ENCODE data around the gene CCDC63.

Gene CCDC63

DNA sequence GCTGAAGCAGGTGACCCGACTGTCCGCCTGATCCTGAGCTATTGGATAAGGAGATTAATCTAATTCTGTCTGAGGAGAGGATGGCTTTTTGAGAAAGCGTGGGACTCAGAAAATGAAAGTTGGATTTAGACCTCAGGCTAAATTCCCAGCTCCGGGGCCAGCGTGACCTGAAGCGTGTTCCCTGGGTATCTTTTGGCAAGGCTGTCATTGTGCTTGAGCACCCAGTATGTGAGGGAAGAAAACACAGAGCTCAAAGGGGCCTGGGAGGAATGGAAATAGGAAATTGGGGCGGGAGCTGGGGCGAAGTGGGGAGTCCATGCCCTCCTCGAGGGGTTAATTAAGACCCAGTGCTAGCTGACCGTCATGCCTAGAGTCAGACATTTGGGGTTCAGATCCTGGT, 17.5 kb upstream of the CCDC63 start:
- DNase-seq (ENCODE audit: low spot score): no peak
- TF ChIP-seq, protein P1, sequence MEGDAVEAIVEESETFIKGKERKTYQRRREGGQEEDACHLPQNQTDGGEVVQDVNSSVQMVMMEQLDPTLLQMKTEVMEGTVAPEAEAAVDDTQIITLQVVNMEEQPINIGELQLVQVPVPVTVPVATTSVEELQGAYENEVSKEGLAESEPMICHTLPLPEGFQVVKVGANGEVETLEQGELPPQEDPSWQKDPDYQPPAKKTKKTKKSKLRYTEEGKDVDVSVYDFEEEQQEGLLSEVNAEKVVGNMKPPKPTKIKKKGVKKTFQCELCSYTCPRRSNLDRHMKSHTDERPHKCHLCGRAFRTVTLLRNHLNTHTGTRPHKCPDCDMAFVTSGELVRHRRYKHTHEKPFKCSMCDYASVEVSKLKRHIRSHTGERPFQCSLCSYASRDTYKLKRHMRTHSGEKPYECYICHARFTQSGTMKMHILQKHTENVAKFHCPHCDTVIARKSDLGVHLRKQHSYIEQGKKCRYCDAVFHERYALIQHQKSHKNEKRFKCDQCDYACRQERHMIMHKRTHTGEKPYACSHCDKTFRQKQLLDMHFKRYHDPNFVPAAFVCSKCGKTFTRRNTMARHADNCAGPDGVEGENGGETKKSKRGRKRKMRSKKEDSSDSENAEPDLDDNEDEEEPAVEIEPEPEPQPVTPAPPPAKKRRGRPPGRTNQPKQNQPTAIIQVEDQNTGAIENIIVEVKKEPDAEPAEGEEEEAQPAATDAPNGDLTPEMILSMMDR (IDR thresholded peaks at IDR 0.05; ENCODE audit: borderline replicate concordance, control extremely low read depth, extremely low read depth, insufficient read depth, missing control alignments): no peak
- in situ Hi-C loops (cut with MboI; ENCODE audit: low sequenced_read_pairs, unreplicated experiment): loop anchor here (5.0 kb wide), 1 partner anchor 117 kb away; no protein-coding TSS in a partner anchor

DNA sequence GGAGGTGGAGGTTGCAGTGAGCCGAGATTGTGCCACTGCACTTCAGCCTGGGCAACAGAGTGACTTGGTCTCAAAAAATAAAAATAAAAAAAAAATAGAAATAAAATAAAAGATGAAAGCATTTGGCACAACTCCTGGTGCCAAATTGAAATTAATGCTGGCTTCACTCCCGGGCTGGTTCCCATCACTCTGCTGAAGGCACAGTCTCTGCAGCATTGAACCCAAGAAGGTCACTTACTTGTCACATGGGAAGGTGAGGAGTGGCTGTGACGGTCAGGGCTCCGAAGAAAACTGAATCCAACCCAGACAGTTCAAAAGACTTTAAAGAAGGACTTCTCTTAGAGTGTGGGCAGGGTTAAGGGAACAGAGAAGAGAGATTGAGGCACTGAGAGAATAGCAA, 10.5 kb upstream of the CCDC63 start:
- in situ Hi-C loops (cut with MboI; ENCODE audit: low sequenced_read_pairs, unreplicated experiment): no loop called here
- no peak for DNase-seq (ENCODE audit: low spot score)
- TF ChIP-seq, protein P1 (IDR thresholded peaks at IDR 0.05; ENCODE audit: borderline replicate concordance, control extremely low read depth, extremely low read depth, insufficient read depth, missing control alignments): no peak

DNA sequence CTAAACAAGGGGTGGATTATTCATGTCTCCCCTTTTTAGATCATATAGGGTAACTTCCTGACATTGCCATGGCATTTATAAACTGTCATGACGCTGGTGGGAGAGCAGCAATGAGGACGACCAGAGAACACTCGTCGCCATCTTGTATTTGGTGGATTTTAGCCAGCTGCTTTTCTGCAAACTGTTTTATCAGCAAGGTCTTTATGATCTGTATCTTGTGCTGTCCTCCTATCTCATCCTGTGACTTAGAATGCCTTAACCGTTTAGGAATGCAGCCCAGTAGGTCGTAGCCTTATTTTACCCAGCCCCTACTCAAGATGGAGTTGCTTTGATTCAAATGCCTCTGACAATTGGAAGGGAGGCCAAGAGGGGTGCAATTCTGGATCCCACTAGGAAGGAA, 5.8 kb upstream of the CCDC63 start:
- DNase-seq (ENCODE audit: low spot score): no peak
- TF ChIP-seq, protein P1 (IDR thresholded peaks at IDR 0.05; ENCODE audit: borderline replicate concordance, control extremely low read depth, extremely low read depth, insufficient read depth, missing control alignments): no peak
- in situ Hi-C loops (cut with MboI; ENCODE audit: low sequenced_read_pairs, unreplicated experiment): no loop called here

DNA sequence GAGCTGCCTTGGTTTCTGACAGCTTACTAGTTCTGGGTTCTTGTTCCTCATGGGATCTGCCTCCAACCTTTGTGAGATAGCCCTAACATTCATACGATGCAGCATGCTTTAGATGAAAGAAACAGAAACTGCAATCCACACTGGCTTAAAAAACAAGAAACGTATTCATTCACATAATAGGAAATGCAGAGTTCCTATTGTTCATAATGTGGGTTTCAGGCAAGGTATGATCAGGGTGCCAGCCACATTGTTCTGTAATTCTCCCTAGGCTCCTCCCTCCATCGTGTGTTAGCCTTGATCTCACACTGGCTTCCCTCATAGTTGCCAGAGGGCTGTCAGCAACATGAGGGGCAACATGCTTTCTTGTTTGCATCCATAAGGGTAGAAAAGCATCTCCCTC, 2.7 kb upstream of the CCDC63 start:
- TF ChIP-seq, protein P1 (IDR thresholded peaks at IDR 0.05; ENCODE audit: borderline replicate concordance, control extremely low read depth, extremely low read depth, insufficient read depth, missing control alignments): no peak
- in situ Hi-C loops (cut with MboI; ENCODE audit: low sequenced_read_pairs, unreplicated experiment): no loop called here
- DNase-seq (ENCODE audit: low spot score): no peak

DNA sequence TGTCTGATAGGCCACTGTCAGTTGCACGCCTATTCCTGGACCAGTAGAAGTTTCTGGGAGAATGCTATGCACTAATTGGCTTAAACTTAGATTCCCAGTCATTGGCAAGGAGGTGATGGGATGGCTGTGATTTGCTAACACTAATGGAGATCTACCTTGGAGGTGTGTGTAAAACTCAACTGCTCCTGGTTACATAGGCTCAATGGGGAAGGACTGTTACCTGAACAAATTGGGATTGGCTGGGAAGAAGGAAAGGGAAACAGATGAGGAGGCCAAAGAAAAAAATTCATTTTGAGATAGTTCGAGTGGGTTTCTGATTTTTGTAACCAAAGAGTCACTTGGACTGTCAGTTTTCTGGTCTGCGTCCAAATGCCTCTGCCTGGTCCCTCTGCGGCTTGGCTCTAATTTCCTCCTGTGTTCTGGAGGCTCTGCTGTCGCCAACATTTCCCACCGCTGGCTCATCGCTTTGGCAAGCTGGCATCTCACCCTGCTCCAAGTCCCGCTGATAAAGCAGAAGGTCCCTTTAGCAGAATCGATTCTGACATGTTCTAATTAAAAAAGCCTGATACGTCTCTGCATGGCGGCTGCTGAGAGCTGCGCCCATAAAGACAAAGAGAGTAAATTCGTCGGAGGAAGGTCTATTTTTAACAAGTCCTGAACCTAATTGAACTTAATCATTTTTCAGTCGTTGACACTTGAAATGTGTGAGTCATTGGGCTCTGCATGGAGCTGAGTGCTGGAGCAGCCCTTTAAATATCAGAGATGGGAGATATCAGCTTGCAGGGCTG, 2.0 kb upstream of the CCDC63 start:
- DNase-seq (ENCODE audit: low spot score): no peak
- in situ Hi-C loops (cut with MboI; ENCODE audit: low sequenced_read_pairs, unreplicated experiment): no loop called here
- TF ChIP-seq, protein P1 (IDR thresholded peaks at IDR 0.05; ENCODE audit: borderline replicate concordance, control extremely low read depth, extremely low read depth, insufficient read depth, missing control alignments): no peak

DNA sequence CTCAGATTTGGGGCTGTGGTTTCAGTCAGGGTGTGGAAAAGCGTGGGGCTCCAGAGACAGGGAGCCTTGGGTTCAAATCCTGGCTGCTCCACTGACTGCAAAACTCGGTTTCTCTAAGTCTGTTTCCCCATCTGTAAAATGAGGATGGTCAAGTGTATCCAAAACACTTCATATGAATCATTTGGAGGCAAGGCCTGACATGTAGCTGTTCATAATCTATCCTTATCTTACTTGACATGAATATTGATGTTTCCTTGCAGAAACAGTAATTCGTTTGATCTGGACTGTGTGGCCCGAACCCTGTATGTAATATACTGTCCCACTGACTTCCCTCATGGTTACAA, 1.5 kb upstream of the CCDC63 start:
- TF ChIP-seq, protein P1 (IDR thresholded peaks at IDR 0.05; ENCODE audit: borderline replicate concordance, control extremely low read depth, extremely low read depth, insufficient read depth, missing control alignments): no peak
- DNase-seq (ENCODE audit: low spot score): no peak
- in situ Hi-C loops (cut with MboI; ENCODE audit: low sequenced_read_pairs, unreplicated experiment): no loop called here
